ENCODE measurements around the gene LCA5. TPM values are rescaled to one million over a fixed set of nuclear protein-coding genes. Genes with fewer than 3 reads are reported as not detected.
A peak's percentile ranks its signal among the peaks of the same experiment; 100 is the strongest.

LCA5 gene
- total RNA-seq, 1 experiment from 2014 or later, result 2.3 TPM

DNA sequence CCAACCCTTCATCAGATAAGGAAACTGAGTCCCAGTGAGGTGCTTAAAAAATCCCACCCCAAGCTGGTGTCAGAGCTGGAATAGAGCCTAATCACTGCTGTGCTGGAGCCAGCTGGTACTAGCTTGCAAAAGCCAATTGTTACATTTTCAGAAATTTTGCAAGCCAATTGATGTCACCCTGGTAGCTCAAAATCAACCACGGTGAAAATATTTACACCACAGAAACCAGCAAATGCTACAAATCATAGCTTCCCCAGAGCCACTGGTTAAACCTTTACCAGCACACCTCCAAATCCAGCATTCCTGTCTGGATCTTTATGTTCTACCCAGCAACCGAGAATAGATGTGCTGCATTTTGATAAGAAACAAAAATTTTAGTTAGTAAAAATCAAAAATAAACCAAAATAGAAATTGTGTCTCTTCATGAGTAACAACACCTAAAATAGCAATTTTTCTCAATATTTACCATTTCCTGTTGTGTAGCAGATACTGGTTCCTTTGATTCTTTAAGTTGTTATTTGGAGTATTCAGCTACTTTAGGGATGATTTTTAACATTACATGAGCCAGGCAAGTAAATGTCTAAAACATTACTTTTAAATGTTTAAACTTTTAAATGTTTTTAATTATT lies 7.2 kb upstream of the LCA5 start:
- Histone ChIP-seq H3K27me3 (ENCODE audit: insufficient read depth, low read length) (no peaks in the 10 kb centered on the region), H3K56ac (ENCODE audit: insufficient read length, low read depth, low read length) (no peak overlapping the region), H2BK20ac (ENCODE audit: low read depth, low read length, poor library complexity, severe bottlenecking) (no peak overlapping the region), H2BK12ac (ENCODE audit: insufficient read length, low read depth, low read length) (no peak overlapping the region), H3K14ac (ENCODE audit: insufficient read depth, low read length) (no peak overlapping the region; the same call in 1 of the 2 replicates), H2BK15ac (ENCODE audit: low read depth, low read length) (no peak overlapping the region), H2BK120ac (ENCODE audit: low read depth, low read length, poor library complexity, severe bottlenecking) (no peak overlapping the region), H3K79me2 (ENCODE audit: insufficient read depth, low read length) (no peaks in the 10 kb centered on the region), H3K23me2 (ENCODE audit: insufficient read length, low read depth, low read length, poor library complexity, severe bottlenecking) (no peaks in the 10 kb centered on the region), H4K91ac (ENCODE audit: insufficient read length, low read depth, low read length) (no peak overlapping the region), H3K4me2 (ENCODE audit: insufficient read depth, insufficient read length, low read length) (no peak overlapping the region), H2AK5ac (ENCODE audit: insufficient read length, low read length) (no peak overlapping the region), H3K9ac (ENCODE audit: extremely low read depth, insufficient read length, low read length) (no peak overlapping the region), H2AFZ (ENCODE audit: low read length) (no peak overlapping the region), H2BK5ac (ENCODE audit: insufficient read length, low read length) (no peak overlapping the region), H4K8ac (replicated peaks; ENCODE audit: insufficient read length, low read depth, low read length) (no peak overlapping the region), H3K4ac (ENCODE audit: low read depth, low read length) (no peak overlapping the region), H3K4me1 (ENCODE audit: insufficient read depth, low read length) (peaks cover 3% of the 10 kb centered on the region; the same call in 1 of the 2 replicates), H3K9me3 (ENCODE audit: control insufficient read depth, low read depth, low read length) (no peaks in the 10 kb centered on the region), H3K23ac (ENCODE audit: insufficient read length, low read depth, low read length) (no peak overlapping the region), H3K27ac (ENCODE audit: insufficient read length, low read depth, low read length) (no peak overlapping the region), H4K20me1 (ENCODE audit: control insufficient read depth, insufficient read depth, insufficient read length) (no peaks in the 10 kb centered on the region), H3K18ac (ENCODE audit: insufficient read length, low read depth, low read length) (no peak overlapping the region), H3T11ph (ENCODE audit: low read length) (no peak overlapping the region), H4K5ac (ENCODE audit: insufficient read length, low read depth, low read length) (no peak overlapping the region), H3K79me1 (ENCODE audit: insufficient read depth, low read depth, low read length, poor library complexity, severe bottlenecking) (no peaks in the 10 kb centered on the region)
- H3K27me3 Mint-ChIP-seq (ENCODE audit: low read depth), result no peaks in the 10 kb centered on the region
- TF ChIP-seq CTCF (conservative IDR thresholded peaks at IDR 0.05), result no peak
- no peak overlapping the region; a peak in 1 of 5 replicates for H3K4me3 Mint-ChIP-seq
- peaks cover 30 to 37% of the 10 kb centered on the region in 2 experiments for H3K4me1 Mint-ChIP-seq
- peak overlapping the region in 2 of 3 experiments; percentile 27 to 39; a peak in 2 of 7 replicates for H3K27ac Mint-ChIP-seq
- no CpG with 5 or more reads among the region's 2 CpGs for WGBS (ENCODE audit: extremely low coverage, insufficient read length, low lambda C conversion rate)
- peaks cover 3 to 18% (median 14%) of the 10 kb centered on the region in 3 experiments; a peak in 6 of 7 replicates for H3K36me3 Mint-ChIP-seq (ENCODE audit: insufficient read depth in 1 of 3, low read depth in 3 of 3)
- H3K9me3 Mint-ChIP-seq, result no peaks in the 10 kb centered on the region
- DNase-seq, result no peak
